GM23338 (cell line): ENCODE data around the gene PRTFDC1. TPM values are rescaled to one million over a fixed set of nuclear protein-coding genes. Genes with fewer than 3 reads are reported as not detected.

ENCODE experiments used
- ATAC-seq: fragments of 200-7000 bp; cut with Tn5 transposase; 3 replicates; pipeline ENCODE4 v1.9.1; 2020
- DNase-seq: peaks from one replicate; pipeline ENCODE4 v3.0.0-alpha.2; 2015; ENCODE audit warnings: low spot score
- H2AFZ ChIP-seq: fragments of 200-600 bp; sonication (generic); 2 replicates; pipeline ENCODE4 v1.8.0; 2016; ENCODE audit warnings: antibody characterized with exemption, mild to moderate bottlenecking, moderate library complexity
- H3F3A ChIP-seq: fragments of 200-600 bp; sonication (generic); replicated peaks from 2 replicates; pipeline ENCODE4 v1.8.0; 2017; ENCODE audit warnings: antibody characterized with exemption, mixed run types, low read depth
- H3K27ac ChIP-seq: fragments of 200-600 bp; sonication (generic); 2 replicates; pipeline ENCODE4 v1.6.1; 2016; ENCODE audit warnings: low read depth
- H3K27me3 ChIP-seq: fragments of 200-600 bp; sonication (generic); 2 replicates; pipeline ENCODE4 v1.8.0; 2016; ENCODE audit warnings: mild to moderate bottlenecking, mixed run types, moderate library complexity; ENCODE audit not compliant: insufficient read depth
- H3K36me3 ChIP-seq: fragments of 200-600 bp; sonication (generic); 2 replicates; pipeline ENCODE4 v1.8.0; 2016; ENCODE audit warnings: mild to moderate bottlenecking; ENCODE audit not compliant: insufficient read depth
- H3K4me1 ChIP-seq: fragments of 200-600 bp; sonication (generic); 2 replicates; pipeline ENCODE4 v1.8.0; 2016; ENCODE audit warnings: mild to moderate bottlenecking, moderate library complexity; ENCODE audit not compliant: insufficient read depth
- H3K4me2 ChIP-seq: fragments of 200-600 bp; sonication (generic); 2 replicates; pipeline ENCODE4 v1.7.1; 2017; ENCODE audit warnings: mixed run types
- H3K4me3 ChIP-seq: fragments of 200-600 bp; sonication (generic); 2 replicates; pipeline ENCODE4 v1.6.1; 2016; ENCODE audit warnings: mixed run types
- H3K79me2 ChIP-seq: fragments of 200-600 bp; sonication (generic); replicated peaks from 2 replicates; pipeline ENCODE4 v1.8.0; 2017; ENCODE audit warnings: mild to moderate bottlenecking; ENCODE audit not compliant: insufficient read depth
- H3K9me2 ChIP-seq: fragments of 200-600 bp; sonication (generic); 2 replicates; pipeline ENCODE4 v1.8.0; 2017; ENCODE audit not compliant: insufficient read depth
- H4K20me1 ChIP-seq: fragments of 200-600 bp; sonication (generic); replicated peaks from 2 replicates; pipeline ENCODE4 v1.8.0; 2017; ENCODE audit warnings: mild to moderate bottlenecking; ENCODE audit not compliant: insufficient read depth
- H3K27ac Mint-ChIP-seq: 2 replicates; pipeline ENCODE4 v1.8.0; 2020; ENCODE audit warnings: inconsistent platforms, mild to moderate bottlenecking, moderate library complexity, mixed read lengths
- H3K27me3 Mint-ChIP-seq: 3 replicates; pipeline ENCODE4 v1.8.0; 2022; ENCODE audit warnings: low read depth, mild to moderate bottlenecking, moderate library complexity, mixed read lengths, inconsistent platforms; ENCODE audit not compliant: insufficient read depth, poor library complexity
- H3K36me3 Mint-ChIP-seq: 3 replicates; pipeline ENCODE4 v1.8.0; 2021; ENCODE audit warnings: low read depth, mild to moderate bottlenecking, inconsistent platforms, moderate library complexity, mixed read lengths
- H3K4me1 Mint-ChIP-seq: 3 replicates; pipeline ENCODE4 v1.8.0; 2020; ENCODE audit warnings: mild to moderate bottlenecking, inconsistent platforms, mixed read lengths
- H3K4me3 Mint-ChIP-seq: 3 replicates; pipeline ENCODE4 v1.8.0; 2021; ENCODE audit warnings: moderate library complexity, mild to moderate bottlenecking, inconsistent platforms, mixed read lengths
- H3K9me3 Mint-ChIP-seq: 3 replicates; pipeline ENCODE4 v1.8.0; 2020; ENCODE audit warnings: moderate library complexity, mild to moderate bottlenecking, inconsistent platforms, mixed read lengths
- ETS1 ChIP-seq: IDR thresholded peaks from 2 replicates; pipeline ENCODE4 v1.6.1; 2016; ENCODE audit warnings: antibody characterized with exemption
- EZH2phosphoT487 ChIP-seq: fragments of 200-600 bp; sonication (generic); IDR thresholded peaks from one replicate; pipeline ENCODE4 v1.8.1; 2018; ENCODE audit warnings: antibody characterized with exemption; ENCODE audit not compliant: unreplicated experiment
- POLR2AphosphoS5 ChIP-seq: IDR thresholded peaks from 2 replicates; pipeline ENCODE4 v1.6.1; 2016; ENCODE audit warnings: antibody characterized with exemption, low read depth
- STAT1 ChIP-seq: IDR thresholded peaks from one replicate; pipeline ENCODE4 v1.6.1; 2016; ENCODE audit warnings: antibody characterized with exemption; ENCODE audit not compliant: unreplicated experiment
- ZNF114 ChIP-seq: fragments of 250-450 bp; sonication (Bioruptor Pico); IDR thresholded peaks from 2 replicates; pipeline ENCODE4 v1.5.0; 2020; ENCODE audit warnings: mild to moderate bottlenecking, moderate library complexity
- ZNF331 ChIP-seq: fragments of 250-450 bp; sonication (Bioruptor Pico); IDR thresholded peaks from 2 replicates; pipeline ENCODE4 v1.5.0; 2020; ENCODE audit warnings: low read depth, mild to moderate bottlenecking, moderate library complexity
- polyA plus RNA-seq: library from polyadenylated mRNA; unstranded; fragments of >200 nt; fragmentation: Nextera tagmentation; extraction: Ambion mirVana; gene quantifications from 2 replicates; pipeline ENCODE4 v1.2.1, GENCODE V29; 2016
- total RNA-seq: library from RNA; depleted of rRNA; stranded (reverse); fragments of >200 nt; shearing (Covaris generic); gene quantifications from 2 replicates; pipeline ENCODE4 v1.2.3, GENCODE V29; 2014
- TF ChIP-seq, protein P1 (sequence below): fragments of 250-450 bp; sonication (Bioruptor Pico); IDR thresholded peaks from 2 replicates; pipeline ENCODE4 v1.5.0; 2020; ENCODE audit warnings: mild to moderate bottlenecking, moderate library complexity

PRTFDC1 gene
- total and polyA plus RNA-seq, 2 experiments from 2014 or later, result 7.9 to 9.1 TPM

DNA sequence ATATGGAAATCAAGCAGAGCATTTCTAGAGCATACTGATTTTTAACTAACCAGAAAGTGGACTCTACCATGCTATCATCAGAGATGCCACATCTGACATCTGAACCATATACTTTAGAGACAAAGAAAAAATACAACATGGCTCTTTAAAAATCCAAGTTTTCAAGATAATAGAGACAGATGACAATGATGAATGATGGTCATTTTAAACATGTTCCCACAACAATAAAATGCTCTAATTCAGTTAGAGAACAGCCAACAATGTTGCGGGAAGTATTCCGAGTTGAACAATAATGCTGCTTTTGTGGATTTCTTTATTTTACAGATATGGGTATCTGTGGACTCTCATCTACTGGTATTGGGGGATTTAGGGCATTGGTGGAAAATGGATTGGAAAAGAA is 52.8 kb downstream of the PRTFDC1 start (continued):
- TF ChIP-seq, protein P1, sequence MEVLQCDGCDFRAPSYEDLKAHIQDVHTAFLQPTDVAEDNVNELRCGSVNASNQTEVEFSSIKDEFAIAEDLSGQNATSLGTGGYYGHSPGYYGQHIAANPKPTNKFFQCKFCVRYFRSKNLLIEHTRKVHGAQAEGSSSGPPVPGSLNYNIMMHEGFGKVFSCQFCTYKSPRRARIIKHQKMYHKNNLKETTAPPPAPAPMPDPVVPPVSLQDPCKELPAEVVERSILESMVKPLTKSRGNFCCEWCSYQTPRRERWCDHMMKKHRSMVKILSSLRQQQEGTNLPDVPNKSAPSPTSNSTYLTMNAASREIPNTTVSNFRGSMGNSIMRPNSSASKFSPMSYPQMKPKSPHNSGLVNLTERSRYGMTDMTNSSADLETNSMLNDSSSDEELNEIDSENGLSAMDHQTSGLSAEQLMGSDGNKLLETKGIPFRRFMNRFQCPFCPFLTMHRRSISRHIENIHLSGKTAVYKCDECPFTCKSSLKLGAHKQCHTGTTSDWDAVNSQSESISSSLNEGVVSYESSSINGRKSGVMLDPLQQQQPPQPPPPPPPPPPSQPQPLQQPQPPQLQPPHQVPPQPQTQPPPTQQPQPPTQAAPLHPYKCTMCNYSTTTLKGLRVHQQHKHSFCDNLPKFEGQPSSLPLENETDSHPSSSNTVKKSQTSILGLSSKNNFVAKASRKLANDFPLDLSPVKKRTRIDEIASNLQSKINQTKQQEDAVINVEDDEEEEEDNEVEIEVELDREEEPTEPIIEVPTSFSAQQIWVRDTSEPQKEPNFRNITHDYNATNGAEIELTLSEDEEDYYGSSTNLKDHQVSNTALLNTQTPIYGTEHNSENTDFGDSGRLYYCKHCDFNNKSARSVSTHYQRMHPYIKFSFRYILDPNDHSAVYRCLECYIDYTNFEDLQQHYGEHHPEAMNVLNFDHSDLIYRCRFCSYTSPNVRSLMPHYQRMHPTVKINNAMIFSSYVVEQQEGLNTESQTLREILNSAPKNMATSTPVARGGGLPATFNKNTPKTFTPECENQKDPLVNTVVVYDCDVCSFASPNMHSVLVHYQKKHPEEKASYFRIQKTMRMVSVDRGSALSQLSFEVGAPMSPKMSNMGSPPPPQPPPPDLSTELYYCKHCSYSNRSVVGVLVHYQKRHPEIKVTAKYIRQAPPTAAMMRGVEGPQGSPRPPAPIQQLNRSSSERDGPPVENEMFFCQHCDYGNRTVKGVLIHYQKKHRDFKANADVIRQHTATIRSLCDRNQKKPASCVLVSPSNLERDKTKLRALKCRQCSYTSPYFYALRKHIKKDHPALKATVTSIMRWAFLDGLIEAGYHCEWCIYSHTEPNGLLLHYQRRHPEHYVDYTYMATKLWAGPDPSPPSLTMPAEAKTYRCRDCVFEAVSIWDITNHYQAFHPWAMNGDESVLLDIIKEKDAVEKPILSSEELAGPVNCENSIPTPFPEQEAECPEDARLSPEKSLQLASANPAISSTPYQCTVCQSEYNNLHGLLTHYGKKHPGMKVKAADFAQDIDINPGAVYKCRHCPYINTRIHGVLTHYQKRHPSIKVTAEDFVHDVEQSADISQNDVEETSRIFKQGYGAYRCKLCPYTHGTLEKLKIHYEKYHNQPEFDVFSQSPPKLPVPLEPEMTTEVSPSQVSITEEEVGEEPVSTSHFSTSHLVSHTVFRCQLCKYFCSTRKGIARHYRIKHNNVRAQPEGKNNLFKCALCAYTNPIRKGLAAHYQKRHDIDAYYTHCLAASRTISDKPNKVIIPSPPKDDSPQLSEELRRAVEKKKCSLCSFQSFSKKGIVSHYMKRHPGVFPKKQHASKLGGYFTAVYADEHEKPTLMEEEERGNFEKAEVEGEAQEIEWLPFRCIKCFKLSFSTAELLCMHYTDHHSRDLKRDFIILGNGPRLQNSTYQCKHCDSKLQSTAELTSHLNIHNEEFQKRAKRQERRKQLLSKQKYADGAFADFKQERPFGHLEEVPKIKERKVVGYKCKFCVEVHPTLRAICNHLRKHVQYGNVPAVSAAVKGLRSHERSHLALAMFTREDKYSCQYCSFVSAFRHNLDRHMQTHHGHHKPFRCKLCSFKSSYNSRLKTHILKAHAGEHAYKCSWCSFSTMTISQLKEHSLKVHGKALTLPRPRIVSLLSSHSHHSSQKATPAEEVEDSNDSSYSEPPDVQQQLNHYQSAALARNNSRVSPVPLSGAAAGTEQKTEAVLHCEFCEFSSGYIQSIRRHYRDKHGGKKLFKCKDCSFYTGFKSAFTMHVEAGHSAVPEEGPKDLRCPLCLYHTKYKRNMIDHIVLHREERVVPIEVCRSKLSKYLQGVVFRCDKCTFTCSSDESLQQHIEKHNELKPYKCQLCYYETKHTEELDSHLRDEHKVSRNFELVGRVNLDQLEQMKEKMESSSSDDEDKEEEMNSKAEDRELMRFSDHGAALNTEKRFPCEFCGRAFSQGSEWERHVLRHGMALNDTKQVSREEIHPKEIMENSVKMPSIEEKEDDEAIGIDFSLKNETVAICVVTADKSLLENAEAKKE (CRISPR knock-in tag), result no peak
- TF ChIP-seq ZNF114 (CRISPR knock-in tag) (no peak), STAT1 (no peak)

- no peak for ATAC-seq
- H3K36me3 Mint-ChIP-seq, result no peaks in the 10 kb centered on the region
- no peak overlapping the region for H3K4me2 ChIP-seq
- no peaks in the 10 kb centered on the region for H4K20me1 ChIP-seq
- H3K36me3 ChIP-seq, result no peaks in the 10 kb centered on the region
- H3K27ac ChIP-seq, result no peak overlapping the region
- H3K4me1 Mint-ChIP-seq, result peaks cover 6% of the 10 kb centered on the region; the same call in 2 of the 3 replicates
- H3K27ac Mint-ChIP-seq, result no peak overlapping the region
- H3F3A ChIP-seq, result no peaks in the 10 kb centered on the region
- H3K27me3 ChIP-seq, result no peaks in the 10 kb centered on the region
- no peak overlapping the region for H3K4me3 Mint-ChIP-seq
- H3K4me3 ChIP-seq, result no peak overlapping the region
- no peaks in the 10 kb centered on the region for H3K9me3 Mint-ChIP-seq
- no peak for DNase-seq
- H3K79me2 ChIP-seq, result no peaks in the 10 kb centered on the region
- H3K27me3 Mint-ChIP-seq, result no peaks in the 10 kb centered on the region
- H3K9me2 ChIP-seq, result no peaks in the 10 kb centered on the region
- H3K4me1 ChIP-seq, result peaks cover 5% of the 10 kb centered on the region; the same call in 1 of the 2 replicates
- H2AFZ ChIP-seq, result no peak overlapping the region
- TF ChIP-seq EZH2phosphoT487, result no peak
- no peak for TF ChIP-seq ETS1
- TF ChIP-seq, protein P1 (CRISPR knock-in tag), result no peak
- TF ChIP-seq STAT1, result no peak
- no peak for TF ChIP-seq POLR2AphosphoS5
- TF ChIP-seq ZNF331 (CRISPR knock-in tag), result no peak
Observed at GRCh38 chr10:24898501-24898900, 53.9 kb downstream of the PRTFDC1 start.
